Lower leg skin (tissue), 4 donors: Measurements from ENCODE around the gene PSENEN. TPM values are rescaled to one million over a fixed set of nuclear protein-coding genes. Genes with fewer than 3 reads are reported as not detected.
A peak's percentile ranks its signal among the peaks of the same experiment; 100 is the strongest.

Experiments
- DNase-seq, 2 donors: peaks; one replicate each; pipeline ENCODE4 v3.0.0-alpha.2; 2019; ENCODE audit warnings: low spot score in 2 of 2
- H3K4me3 ChIP-seq: fragments of 200-600 bp; sonication (generic); 2 replicates; pipeline ENCODE4 v1.5.1; 2017; ENCODE audit warnings: mild to moderate bottlenecking, low read depth; ENCODE audit not compliant: poor library complexity, severe bottlenecking
- CTCF ChIP-seq, 3 donors: fragments of 450-650 bp; IDR thresholded peaks; one replicate each; pipeline ENCODE4 v1.5.1; 2016; ENCODE audit warnings: antibody characterized with exemption in 3 of 3, mild to moderate bottlenecking in 3 of 3, moderate library complexity in 2 of 3
- POLR2A ChIP-seq, 2 donors: fragments of 450-650 bp; IDR thresholded peaks; one replicate each; pipeline ENCODE4 v1.6.1; 2016 to 2017; ENCODE audit warnings: antibody characterized with exemption in 2 of 2, mild to moderate bottlenecking in 1 of 2, moderate library complexity in 1 of 2
- WGBS, 2 donors: methylation state at CpG; one replicate each; pipeline ENCODE4 v1.1.5; 2018; 5-methylcytosine and 5-hydroxymethylcytosine counted together
- intact Hi-C: fragments of 100-400 bp; cut with DNase I; formaldehyde crosslinking; loops from one replicate; pipeline ENCODE4 v1.15.0; 2023; ENCODE audit warnings: low total_unique reads
- total RNA-seq, 4 donors: library from RNA; depleted of rRNA; stranded (reverse); fragments of >200 nt; gene quantifications; one replicate each; pipeline ENCODE4 v1.1.0, GENCODE V29; 2016

PSENEN gene
- 10 to 100 TPM; 13.7 to 47.4 (median 30.8) TPM for total RNA-seq

GRCh38 chr19:35745328-35746086 lies at the start of gene PSENEN, which contains the start of gene U2AF1L4:
TSS of gene PSENEN (plus strand) at chr19:35745651. CDS start at chr19:35745931, 280 bp downstream.
TSS of gene U2AF1L4 (minus strand) at chr19:35745418. CDS start at chr19:35745391, 27 bp downstream.
- peak within 1 kb of the TSS; percentile 86 for H3K4me3 ChIP-seq
- 0% methylated on average over 39 to 40 of the region's 40 CpGs for WGBS, 2 donors
- peak; percentile 98 to 99 for DNase-seq
- TF ChIP-seq CTCF (IDR thresholded peaks at IDR 0.05) (no peak), POLR2A (IDR thresholded peaks at IDR 0.05) (no peak)
- intact Hi-C loops = no loop called here

GRCh38 chr19:35695895-35696422 lies 49.5 kb upstream of the PSENEN start:
- WGBS, 2 donors = 84 to 85% methylated on average over 2 of the region's 2 CpGs
- intact Hi-C loops = loop anchor here (10.0 kb wide), 1 partner anchor 239 kb away; the partner anchor contains the start of gene LRFN3
- no peak for TF ChIP-seq CTCF (IDR thresholded peaks at IDR 0.05)
- TF ChIP-seq POLR2A (IDR thresholded peaks at IDR 0.05) = no peak
- no peak for DNase-seq
- no peak overlapping the region for H3K4me3 ChIP-seq

GRCh38 chr19:35696835-35697234 lies 48.6 kb upstream of the PSENEN start:
- no peak for TF ChIP-seq POLR2A (IDR thresholded peaks at IDR 0.05)
- TF ChIP-seq CTCF (IDR thresholded peaks at IDR 0.05) = no peak
- WGBS, 2 donors = 52 to 68% methylated on average over 4 of the region's 4 CpGs
- intact Hi-C loops = loop anchor here (10.0 kb wide), 1 partner anchor 238 kb away; the partner anchor contains the start of gene LRFN3
- no peak for DNase-seq
- no peak overlapping the region for H3K4me3 ChIP-seq

GRCh38 chr19:35702223-35703012 lies 43.0 kb upstream of the PSENEN start:
- peak overlapping the region; percentile 33 for H3K4me3 ChIP-seq
- WGBS, 2 donors = 0% methylated on average over 41 to 42 of the region's 50 CpGs
- intact Hi-C loops = no loop called here
- peak; percentile 97 to 99 for DNase-seq
- peak in 1 of 3 donors; percentile 12 for TF ChIP-seq CTCF (IDR thresholded peaks at IDR 0.05)
- TF ChIP-seq POLR2A (IDR thresholded peaks at IDR 0.05) = no peak

- H3K4me3 ChIP-seq = no peak overlapping the region
- intact Hi-C loops = no loop called here
- TF ChIP-seq POLR2A (IDR thresholded peaks at IDR 0.05) (no peak), CTCF (IDR thresholded peaks at IDR 0.05) (no peak)
- WGBS, 2 donors = 53 to 62% methylated on average over 9 of the region's 9 CpGs
- DNase-seq = no peak
Observed at GRCh38 chr19:35703343-35703742, 42.1 kb upstream of the PSENEN start.
